OCI-LY7 (cell line): ENCODE data around the gene ADD1. TPM values are rescaled to one million over a fixed set of nuclear protein-coding genes. Genes with fewer than 3 reads are reported as not detected.

Experiments
- BruUV-seq: library from RNA; stranded (reverse); fragments of 400-500 nt; replicated peaks from 2 replicates; lab custom pipeline; 2021; lab: Mats Ljungman, UMichigan
- CTCF ChIA-PET: fragments of 300-600 bp; sonication (Branson Sonifier 250); formaldehyde crosslinking; loops from one replicate; lab custom pipeline; 2022; ENCODE audit warnings: antibody characterized with exemption; ENCODE audit not compliant: unreplicated experiment; lab: Charles Lee
- POLR2A ChIA-PET: fragments of 300-600 bp; sonication (Branson Sonifier 250); formaldehyde crosslinking; loops from one replicate; lab custom pipeline; 2022; ENCODE audit warnings: antibody characterized with exemption; lab: Charles Lee
- DNase-seq: peaks from one replicate; pipeline ENCODE4 v3.0.0-alpha.2; 2015; ENCODE audit warnings: low spot score
- H2AFZ ChIP-seq: fragments of 200-600 bp; sonication (generic), shearing (Covaris generic); 2 replicates; pipeline ENCODE4 v1.6.1; 2014; ENCODE audit warnings: mild to moderate bottlenecking, antibody characterized with exemption, low read length, moderate library complexity
- H3K27ac ChIP-seq: fragments of 200-600 bp; sonication (generic); 2 replicates; pipeline ENCODE4 v1.5.1; 2014; ENCODE audit warnings: mixed run types, low read depth, mild to moderate bottlenecking, moderate library complexity, low read length, inconsistent platforms; ENCODE audit not compliant: poor library complexity, severe bottlenecking
- H3K36me3 ChIP-seq: fragments of 200-600 bp; sonication (generic); 2 replicates; pipeline ENCODE4 v1.6.1; 2014; ENCODE audit warnings: mild to moderate bottlenecking, antibody characterized with exemption, low read length, moderate library complexity, mixed read lengths; ENCODE audit not compliant: insufficient read depth
- H3K4me1 ChIP-seq: fragments of 200-600 bp; sonication (generic); 2 replicates; pipeline ENCODE4 v1.5.1; 2014; ENCODE audit warnings: mild to moderate bottlenecking, low read length; ENCODE audit not compliant: insufficient read depth, poor library complexity, severe bottlenecking
- H3K4me2 ChIP-seq: fragments of 200-600 bp; sonication (generic); 2 replicates; pipeline ENCODE4 v1.6.1; 2014; ENCODE audit warnings: mild to moderate bottlenecking, low read length
- H3K4me3 ChIP-seq: fragments of 200-600 bp; sonication (generic); 2 replicates; pipeline ENCODE4 v1.5.1; 2014; ENCODE audit warnings: mild to moderate bottlenecking, low read depth, low read length; ENCODE audit not compliant: poor library complexity, severe bottlenecking
- H3K79me2 ChIP-seq: fragments of 200-600 bp; sonication (generic); 2 replicates; pipeline ENCODE4 v1.6.1; 2016; ENCODE audit warnings: low read depth, mild to moderate bottlenecking, low read length, moderate library complexity, mixed read lengths; ENCODE audit not compliant: insufficient read depth
- H3K9me2 ChIP-seq: fragments of 200-600 bp; sonication (generic); 2 replicates; pipeline ENCODE4 v1.6.1; 2016; ENCODE audit warnings: mild to moderate bottlenecking, low read length, mixed read lengths; ENCODE audit not compliant: insufficient read depth
- H3K9me3 ChIP-seq: fragments of 200-600 bp; sonication (generic); 2 replicates; pipeline ENCODE4 v1.6.1; 2014; ENCODE audit warnings: mild to moderate bottlenecking, mixed run types, low read length, mixed read lengths
- H4K20me1 ChIP-seq: fragments of 200-600 bp; sonication (generic); 2 replicates; pipeline ENCODE4 v1.6.1; 2014; ENCODE audit warnings: mild to moderate bottlenecking, antibody characterized with exemption, low read length, moderate library complexity, mixed read lengths; ENCODE audit not compliant: insufficient read depth
- EZH2phosphoT487 ChIP-seq: fragments of 200-600 bp; sonication (generic); IDR thresholded peaks from 2 replicates; pipeline ENCODE4 v1.6.1; 2018; ENCODE audit warnings: low read depth, borderline replicate concordance, mild to moderate bottlenecking, mixed run types, antibody characterized with exemption, low read length, moderate library complexity, mixed read lengths
- intact Hi-C: fragments of 100-400 bp; cut with micrococcal nuclease; formaldehyde crosslinking; loops from one replicate; pipeline ENCODE4 v1.10.0; 2022; ENCODE audit not compliant: unreplicated experiment
- total RNA-seq, 2 experiments: library from RNA; depleted of rRNA in 1 of 2; stranded (reverse); fragments of >200 nt in 1 of 2; shearing (Covaris generic) in 1 of 2; gene quantifications; 2 replicates each; pipeline ENCODE4 v1.2.3, GENCODE V29; 2014 to 2022
- TF ChIP-seq, protein P1 (sequence below): fragments of 200-600 bp; sonication (generic); conservative IDR thresholded peaks from 2 replicates; pipeline ENCODE4 v1.5.1; 2014; ENCODE audit warnings: mild to moderate bottlenecking, antibody characterized with exemption, low read length, moderate library complexity, mixed read lengths

Gene ADD1
- total RNA-seq, 2 experiments from 2014 or later = 85.3 to 108 TPM

GRCh38 chr4:2795300-2795892 is 48.2 kb upstream of the ADD1 start:
- no peak for DNase-seq
- H3K79me2 ChIP-seq = no peaks in the 10 kb centered on the region
- intact Hi-C loops = no loop called here

DNA sequence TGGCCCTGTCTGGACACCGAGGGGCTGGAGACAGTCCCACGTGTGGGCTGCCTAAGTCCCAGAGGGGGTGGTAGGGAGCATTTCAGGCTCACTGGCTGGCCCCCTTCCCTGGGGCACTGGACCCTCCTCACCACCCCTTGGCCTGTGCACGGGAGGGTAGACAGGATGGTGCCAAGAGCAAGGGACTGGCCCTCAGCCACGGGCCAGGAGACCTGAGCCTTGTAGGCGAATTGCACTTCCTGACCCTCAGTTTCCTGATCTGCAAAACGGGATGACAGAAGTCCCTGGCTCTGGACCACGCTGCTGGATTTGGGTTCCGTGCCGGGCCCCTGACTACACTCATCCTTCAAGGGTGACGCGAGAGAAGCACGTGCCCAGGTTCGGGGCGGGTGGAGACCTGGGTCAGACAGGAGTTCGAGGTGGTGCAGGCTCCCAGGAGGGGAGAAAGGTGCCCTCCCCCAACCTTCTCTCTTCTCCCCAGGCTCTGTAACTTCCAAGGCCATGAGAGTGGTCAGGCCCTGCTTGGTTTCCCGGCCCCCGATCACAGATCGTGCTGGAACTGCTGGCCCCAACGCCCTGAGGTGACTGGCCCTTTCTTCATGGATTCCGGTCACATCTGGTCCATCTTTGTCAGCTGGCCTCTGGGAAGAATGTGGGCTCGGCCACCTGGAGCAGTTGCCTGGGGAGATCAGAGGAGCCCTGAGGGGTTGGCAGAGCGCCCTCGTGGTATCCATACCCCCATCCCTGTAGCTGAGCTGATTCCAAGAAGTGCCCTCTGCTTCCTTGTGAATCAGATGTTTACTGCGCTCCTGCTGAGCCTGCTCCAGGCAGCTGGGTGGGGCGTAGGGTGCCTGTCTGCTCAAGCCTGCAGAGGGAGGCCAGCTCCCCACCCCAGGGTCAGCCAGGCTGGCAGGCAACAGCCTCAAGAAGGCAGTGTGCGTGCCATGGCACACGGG is 47.5 kb upstream of the ADD1 start:
- Histone ChIP-seq H3K36me3 (no peaks in the 10 kb centered on the region), H3K4me3 (no peak overlapping the region), H4K20me1 (no peaks in the 10 kb centered on the region), H3K9me2 (no peaks in the 10 kb centered on the region), H3K79me2 (no peaks in the 10 kb centered on the region), H3K9me3 (no peaks in the 10 kb centered on the region), H3K27ac (no peak overlapping the region), H3K4me1 (peaks cover 35% of the 10 kb centered on the region), H2AFZ (no peak overlapping the region), H3K4me2 (no peak overlapping the region)
- CTCF ChIA-PET = no interaction called here
- intact Hi-C loops = no loop called here
- DNase-seq = no peak
- POLR2A ChIA-PET = interaction anchor here (0.8 kb wide), 1 partner anchor 901 kb away, joined by 3 read pairs; no protein-coding TSS in a partner anchor
- TF ChIP-seq EZH2phosphoT487 = no peak
- TF ChIP-seq, protein P1, sequence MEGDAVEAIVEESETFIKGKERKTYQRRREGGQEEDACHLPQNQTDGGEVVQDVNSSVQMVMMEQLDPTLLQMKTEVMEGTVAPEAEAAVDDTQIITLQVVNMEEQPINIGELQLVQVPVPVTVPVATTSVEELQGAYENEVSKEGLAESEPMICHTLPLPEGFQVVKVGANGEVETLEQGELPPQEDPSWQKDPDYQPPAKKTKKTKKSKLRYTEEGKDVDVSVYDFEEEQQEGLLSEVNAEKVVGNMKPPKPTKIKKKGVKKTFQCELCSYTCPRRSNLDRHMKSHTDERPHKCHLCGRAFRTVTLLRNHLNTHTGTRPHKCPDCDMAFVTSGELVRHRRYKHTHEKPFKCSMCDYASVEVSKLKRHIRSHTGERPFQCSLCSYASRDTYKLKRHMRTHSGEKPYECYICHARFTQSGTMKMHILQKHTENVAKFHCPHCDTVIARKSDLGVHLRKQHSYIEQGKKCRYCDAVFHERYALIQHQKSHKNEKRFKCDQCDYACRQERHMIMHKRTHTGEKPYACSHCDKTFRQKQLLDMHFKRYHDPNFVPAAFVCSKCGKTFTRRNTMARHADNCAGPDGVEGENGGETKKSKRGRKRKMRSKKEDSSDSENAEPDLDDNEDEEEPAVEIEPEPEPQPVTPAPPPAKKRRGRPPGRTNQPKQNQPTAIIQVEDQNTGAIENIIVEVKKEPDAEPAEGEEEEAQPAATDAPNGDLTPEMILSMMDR = no peak
- BruUV-seq = no TSS peak

More at GRCh38 chr4:2795300-2795892, 48.2 kb upstream of the ADD1 start:
- BruUV-seq = no TSS peak
- TF ChIP-seq, protein P1 = no peak
- no peak for TF ChIP-seq EZH2phosphoT487
- H3K36me3 ChIP-seq = no peaks in the 10 kb centered on the region
- peaks cover 30% of the 10 kb centered on the region for H3K4me1 ChIP-seq
- H4K20me1 ChIP-seq = no peaks in the 10 kb centered on the region
- H3K9me3 ChIP-seq = no peaks in the 10 kb centered on the region
- POLR2A ChIA-PET = no interaction called here
- H3K4me2 ChIP-seq = no peak overlapping the region
- H3K27ac ChIP-seq = no peak overlapping the region
- CTCF ChIA-PET = no interaction called here
- no peak overlapping the region for H2AFZ ChIP-seq
- no peak overlapping the region for H3K4me3 ChIP-seq
- H3K9me2 ChIP-seq = no peaks in the 10 kb centered on the region
